GM12874 (cell line): ENCODE results near the gene CPXM1.

Experiments used
- TF ChIP-seq, protein P1 (sequence below): IDR thresholded peaks from 2 replicates; pipeline ENCODE4 v1.5.1; 2011; ENCODE audit warnings: low read depth, mild to moderate bottlenecking, control low read depth, low read length, moderate library complexity; ENCODE audit not compliant: insufficient read depth

CPXM1 gene

GRCh38 chr20:2748551-2749342 is 51.7 kb downstream of the CPXM1 start:
- TF ChIP-seq, protein P1, sequence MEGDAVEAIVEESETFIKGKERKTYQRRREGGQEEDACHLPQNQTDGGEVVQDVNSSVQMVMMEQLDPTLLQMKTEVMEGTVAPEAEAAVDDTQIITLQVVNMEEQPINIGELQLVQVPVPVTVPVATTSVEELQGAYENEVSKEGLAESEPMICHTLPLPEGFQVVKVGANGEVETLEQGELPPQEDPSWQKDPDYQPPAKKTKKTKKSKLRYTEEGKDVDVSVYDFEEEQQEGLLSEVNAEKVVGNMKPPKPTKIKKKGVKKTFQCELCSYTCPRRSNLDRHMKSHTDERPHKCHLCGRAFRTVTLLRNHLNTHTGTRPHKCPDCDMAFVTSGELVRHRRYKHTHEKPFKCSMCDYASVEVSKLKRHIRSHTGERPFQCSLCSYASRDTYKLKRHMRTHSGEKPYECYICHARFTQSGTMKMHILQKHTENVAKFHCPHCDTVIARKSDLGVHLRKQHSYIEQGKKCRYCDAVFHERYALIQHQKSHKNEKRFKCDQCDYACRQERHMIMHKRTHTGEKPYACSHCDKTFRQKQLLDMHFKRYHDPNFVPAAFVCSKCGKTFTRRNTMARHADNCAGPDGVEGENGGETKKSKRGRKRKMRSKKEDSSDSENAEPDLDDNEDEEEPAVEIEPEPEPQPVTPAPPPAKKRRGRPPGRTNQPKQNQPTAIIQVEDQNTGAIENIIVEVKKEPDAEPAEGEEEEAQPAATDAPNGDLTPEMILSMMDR = no peak

- TF ChIP-seq, protein P1 = no peak
These were observed 52.7 kb downstream of the CPXM1 start for GRCh38 chr20:2747676-2748235.

DNA sequence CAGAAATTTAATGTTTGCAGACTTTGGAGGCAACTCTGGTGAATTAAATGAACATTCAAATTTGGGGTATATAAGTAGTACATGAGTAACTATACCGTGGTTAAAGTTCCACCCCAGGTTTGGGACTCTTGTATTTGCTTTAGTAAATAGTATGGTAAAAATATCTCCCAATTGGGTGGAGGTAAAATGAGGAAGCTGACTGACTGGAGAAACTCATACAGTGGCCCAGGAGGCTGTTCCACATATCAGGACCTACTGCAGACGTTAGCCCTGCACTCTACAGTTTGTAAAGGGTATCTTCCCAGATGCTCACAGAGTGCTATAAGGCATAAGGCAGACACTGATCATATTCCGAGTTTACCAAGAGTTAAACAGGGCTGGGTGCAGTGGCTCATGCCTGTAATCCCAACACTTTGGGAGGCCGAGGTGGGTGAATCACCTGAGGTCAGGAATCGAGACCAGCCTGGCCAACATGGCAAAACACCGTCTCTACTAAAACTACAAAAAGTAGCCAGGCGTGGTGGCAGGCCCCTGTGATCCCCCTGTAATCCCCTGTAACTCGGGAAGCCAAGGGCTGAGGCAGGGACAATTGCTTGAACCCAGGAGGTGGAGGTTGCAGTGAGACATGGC is 53.7 kb downstream of the CPXM1 start:
- TF ChIP-seq, protein P1 = no peak

GRCh38 chr20:2745936-2746635 is 54.3 kb downstream of the CPXM1 start:
- TF ChIP-seq, protein P1 = no peak

- TF ChIP-seq, protein P1 = no peak
These were observed 55.1 kb downstream of the CPXM1 start for GRCh38 chr20:2745060-2745910.
